GM18951 (cell line): ENCODE data around the gene PDE11A.
"Not testable (repeated sequence)": the region's sequence is repeated elsewhere in the genome, so short reads cannot be mapped to it uniquely, and the experiment has no call there.

Source experiments
- POLR2A ChIP-seq: IDR thresholded peaks from 4 replicates; pipeline ENCODE4 v1.6.1; 2011; ENCODE audit warnings: mild to moderate bottlenecking; ENCODE audit not compliant: insufficient read length, insufficient read depth; ENCODE audit errors: extremely low read depth
- in situ Hi-C: fragments of 300-500 bp; cut with MboI; formaldehyde crosslinking; loops from one replicate; pipeline ENCODE4 v1.12.0; 2022; ENCODE audit warnings: low sequenced_read_pairs, mixed read lengths, inconsistent platforms; ENCODE audit not compliant: unreplicated experiment

The PDE11A gene

GRCh38 chr2:177868806-177869205 is 203.8 kb downstream of the PDE11A start:
- no peak for TF ChIP-seq POLR2A
- in situ Hi-C loops = no loop called here

DNA sequence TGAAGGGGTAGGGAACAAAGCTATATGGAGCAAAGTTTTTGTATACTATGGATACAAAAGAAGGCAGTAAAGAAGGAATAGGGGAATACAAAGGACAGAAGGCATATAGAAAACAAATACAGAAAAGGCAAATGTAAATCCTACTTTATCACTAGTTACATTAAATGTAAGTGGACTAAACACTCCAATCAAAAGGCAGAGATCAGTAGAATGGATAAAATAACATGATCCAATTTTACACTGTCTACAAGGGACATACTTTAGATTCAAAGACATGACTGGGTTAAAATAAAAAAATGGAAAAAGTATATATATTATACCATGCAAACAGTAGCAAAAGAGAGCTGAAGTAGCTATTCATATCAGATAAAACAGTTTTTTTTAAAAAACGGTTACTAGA is 215.0 kb downstream of the PDE11A start:
- no peak for TF ChIP-seq POLR2A
- in situ Hi-C loops = no loop called here

DNA sequence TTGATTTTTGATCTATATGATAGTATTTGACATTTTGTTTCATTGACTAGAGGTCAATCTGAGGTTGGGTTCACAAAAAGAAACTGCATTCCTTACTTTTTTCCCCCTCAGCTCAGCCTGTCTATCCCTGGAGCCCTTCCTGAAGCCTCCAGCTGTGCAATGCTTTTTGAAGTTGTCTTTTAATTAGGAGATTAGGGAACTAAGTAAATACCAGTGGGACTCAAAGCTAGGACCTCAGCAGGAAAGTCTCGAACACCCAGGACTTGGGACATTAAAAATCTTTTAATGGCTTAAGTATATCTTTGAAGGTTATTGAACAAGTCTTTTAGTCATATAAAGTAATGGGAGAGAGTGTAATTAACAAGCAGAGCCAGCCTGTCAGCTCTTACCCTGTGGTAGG is 220.2 kb downstream of the PDE11A start:
- in situ Hi-C loops = no loop called here
- no peak for TF ChIP-seq POLR2A

DNA sequence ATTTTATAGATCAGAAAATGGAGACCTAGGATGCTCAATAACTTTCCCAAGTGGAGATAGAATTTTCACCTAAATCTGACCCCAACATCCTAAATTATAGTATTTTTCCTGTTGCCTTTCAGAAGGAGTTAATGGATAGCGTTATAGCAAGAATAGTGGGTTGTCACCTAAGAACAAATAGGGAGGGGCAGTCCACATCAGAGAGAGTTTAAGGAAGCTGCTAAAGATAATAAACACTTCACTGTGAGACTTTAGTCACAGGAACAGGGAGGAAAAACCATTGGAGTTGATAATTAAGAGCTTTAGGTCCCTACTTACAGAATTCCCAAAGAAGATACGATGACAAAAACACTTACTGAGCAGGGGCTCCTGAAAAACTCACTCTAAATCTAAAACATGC is 229.4 kb downstream of the PDE11A start:
- in situ Hi-C loops = no loop called here
- no peak for TF ChIP-seq POLR2A

DNA sequence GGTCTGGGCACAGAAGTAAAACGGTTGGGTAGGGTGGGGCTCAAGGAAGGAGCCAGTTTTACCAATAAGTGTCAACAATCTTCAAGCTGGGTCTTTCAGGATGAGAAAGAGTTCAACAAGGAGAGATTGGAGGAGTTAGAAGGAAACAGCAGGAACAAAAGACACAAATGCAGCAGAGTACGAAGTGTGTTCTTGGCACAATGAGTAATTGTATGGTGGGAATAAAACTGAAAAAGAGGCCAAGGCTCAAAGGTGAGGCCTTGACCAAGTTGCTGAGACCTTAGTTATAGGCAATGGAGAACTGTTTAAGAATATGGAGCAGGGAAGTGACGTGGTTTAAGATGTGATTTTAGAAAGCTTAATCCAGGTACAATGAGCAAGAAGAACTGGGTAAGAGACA is 230.3 kb downstream of the PDE11A start:
- in situ Hi-C loops = no loop called here
- no peak for TF ChIP-seq POLR2A

GRCh38 chr2:177835418-177836204 is 237.0 kb downstream of the PDE11A start:
- in situ Hi-C loops = not testable (repeated sequence)

GRCh38 chr2:177832611-177833433 is 239.8 kb downstream of the PDE11A start:
- no peak for TF ChIP-seq POLR2A
- in situ Hi-C loops = no loop called here

- TF ChIP-seq POLR2A = no peak
- in situ Hi-C loops = no loop called here
These were observed 241.6 kb downstream of the PDE11A start for GRCh38 chr2:177830881-177831386.

- no peak for TF ChIP-seq POLR2A
- in situ Hi-C loops = no loop called here
These were observed 244.0 kb downstream of the PDE11A start for GRCh38 chr2:177828557-177828956.

- in situ Hi-C loops = no loop called here
- no peak for TF ChIP-seq POLR2A
These were observed 245.7 kb downstream of the PDE11A start for GRCh38 chr2:177826897-177827296.

- in situ Hi-C loops = no loop called here
- TF ChIP-seq POLR2A = no peak
These were observed 249.6 kb downstream of the PDE11A start for GRCh38 chr2:177822941-177823340.

DNA sequence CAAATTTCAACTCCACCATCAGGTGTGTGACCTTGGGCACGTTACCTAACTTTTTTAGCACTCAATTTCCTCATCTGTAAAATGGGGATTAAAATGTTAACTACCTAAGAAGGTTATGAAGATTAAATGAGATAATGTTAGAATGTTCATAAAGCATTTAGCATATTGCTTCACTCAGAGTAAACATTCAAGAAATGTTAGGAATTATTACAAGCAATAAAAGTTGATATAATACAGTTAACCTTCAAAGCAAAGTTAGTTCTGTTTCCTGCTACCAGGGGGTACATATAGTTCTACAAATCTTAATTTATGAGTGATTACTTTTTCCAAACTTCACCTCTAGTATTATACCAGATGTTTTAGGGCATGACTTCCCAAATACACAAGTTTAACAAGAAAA is 254.2 kb downstream of the PDE11A start:
- in situ Hi-C loops = no loop called here

DNA sequence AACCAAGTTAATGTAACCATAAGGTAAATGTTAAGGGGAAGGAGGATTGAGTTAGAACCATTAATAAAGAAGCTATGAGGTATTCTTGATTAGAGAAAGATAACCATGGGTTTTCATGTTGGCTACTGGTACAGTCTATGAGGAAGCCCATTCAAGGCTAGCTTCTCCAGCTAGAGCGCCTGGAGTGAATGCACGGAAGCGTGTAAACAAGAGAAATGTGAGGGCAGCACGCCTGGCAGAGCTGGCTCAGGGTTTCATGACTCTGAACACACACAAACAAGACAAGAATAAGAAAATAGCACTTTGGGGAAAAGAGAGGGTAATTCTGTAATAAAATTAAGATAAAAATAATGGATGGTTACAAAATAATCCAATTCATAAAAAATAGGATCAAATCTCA is 255.3 kb downstream of the PDE11A start:
- no peak for TF ChIP-seq POLR2A
- in situ Hi-C loops = no loop called here

More for the DNA sequence above, 254.2 kb downstream of the PDE11A start:
- no peak for TF ChIP-seq POLR2A

GRCh38 chr2:177816766-177817165 is 255.8 kb downstream of the PDE11A start:
- in situ Hi-C loops = no loop called here
- no peak for TF ChIP-seq POLR2A
